ENCODE results near the gene CLCN4.

CLCN4 gene

DNA sequence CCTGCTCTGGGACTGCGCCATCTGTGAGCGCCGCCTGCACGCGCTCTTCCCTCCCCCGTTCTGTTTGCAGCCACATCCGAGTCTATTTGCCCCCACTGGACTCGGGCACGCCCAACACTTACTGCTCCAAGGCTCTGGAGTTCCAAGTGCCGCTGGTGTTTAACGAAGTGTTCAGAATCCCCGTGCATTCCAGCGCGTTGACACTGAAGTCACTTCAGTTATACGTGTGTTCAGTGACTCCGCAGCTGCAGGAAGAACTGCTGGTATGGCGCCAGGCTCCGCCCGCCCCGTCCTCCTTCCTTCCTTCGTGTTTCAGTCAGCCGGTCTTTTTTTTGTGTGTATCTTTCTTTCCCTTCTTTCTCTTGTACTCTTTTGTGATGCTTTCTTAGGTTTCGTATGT, 30.7 kb upstream of the CLCN4 start:
- DNase-seq = no peak
- in situ Hi-C loops (cut with HindIII; ENCODE audit: low pct_ligation_motif_present, low pct_unique_long_range_greater_than_20kb, low sequenced_read_pairs) = no loop called here

DNA sequence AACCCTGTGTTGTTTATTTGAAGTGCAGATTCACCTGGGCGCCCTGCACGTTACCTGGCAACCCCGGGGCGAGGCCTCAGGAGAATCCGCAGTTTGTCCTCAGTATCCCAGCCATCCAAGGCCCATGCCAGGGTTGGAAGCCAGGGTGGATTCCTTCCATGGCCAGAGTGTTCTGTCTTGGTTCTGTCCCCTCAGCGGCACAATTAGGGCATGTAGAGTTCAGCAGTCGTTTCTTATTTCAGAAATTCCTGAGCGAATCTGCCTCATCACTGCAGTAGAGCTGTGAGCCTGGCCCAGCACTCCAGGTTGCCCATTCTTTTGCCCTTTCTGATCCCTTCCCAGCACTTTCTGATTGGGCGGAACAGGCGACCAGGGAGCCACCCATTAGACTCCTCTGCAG, 29.9 kb upstream of the CLCN4 start:
- in situ Hi-C loops (cut with HindIII; ENCODE audit: low pct_ligation_motif_present, low pct_unique_long_range_greater_than_20kb, low sequenced_read_pairs) = no loop called here
- DNase-seq = no peak

- DNase-seq = no peak
- in situ Hi-C loops (cut with HindIII; ENCODE audit: low pct_ligation_motif_present, low pct_unique_long_range_greater_than_20kb, low sequenced_read_pairs) = no loop called here
Measured at GRCh38 chrX:10128386-10128785, 28.4 kb upstream of the CLCN4 start.

DNA sequence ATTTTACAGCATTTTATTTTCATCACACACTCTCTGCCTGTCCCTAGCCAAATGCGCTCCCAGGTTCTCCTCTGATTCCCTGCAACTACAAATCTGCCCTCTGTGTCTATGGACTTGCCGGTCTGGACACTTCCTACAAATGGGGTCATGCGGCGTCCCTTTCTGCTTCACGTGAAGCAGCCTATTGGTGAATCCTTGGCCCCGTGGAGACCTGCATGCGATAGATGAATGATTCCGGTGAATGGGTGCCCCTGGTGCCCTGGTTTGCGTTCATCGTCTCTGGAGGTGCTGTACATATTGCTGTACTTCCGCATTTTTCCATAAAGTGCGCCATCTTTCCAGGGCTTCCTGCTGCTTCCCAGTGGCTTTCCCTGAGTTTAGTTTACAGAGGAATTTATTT, 27.5 kb upstream of the CLCN4 start:
- DNase-seq = no peak
- in situ Hi-C loops (cut with HindIII; ENCODE audit: low pct_ligation_motif_present, low pct_unique_long_range_greater_than_20kb, low sequenced_read_pairs) = no loop called here

DNA sequence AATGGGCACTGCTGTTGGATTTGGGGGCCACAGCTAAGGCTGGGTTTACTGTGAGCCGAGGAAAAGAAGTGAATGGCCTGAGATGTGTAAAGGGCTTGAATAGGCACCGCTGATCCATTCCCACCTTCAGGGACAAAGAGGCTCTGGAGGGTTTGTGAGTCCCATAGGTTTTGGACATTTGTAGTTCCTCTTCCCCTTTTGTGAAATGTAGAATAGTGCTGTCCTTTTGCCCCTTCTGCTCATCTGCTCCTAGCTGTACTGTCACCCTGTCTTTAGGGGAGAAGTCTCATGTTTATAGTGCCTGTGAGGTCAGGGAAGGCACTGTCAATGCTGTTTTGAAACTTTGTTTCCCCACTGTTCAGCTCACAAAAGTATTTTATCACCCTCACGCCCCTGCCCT, 26.4 kb upstream of the CLCN4 start:
- DNase-seq = no peak
- in situ Hi-C loops (cut with HindIII; ENCODE audit: low pct_ligation_motif_present, low pct_unique_long_range_greater_than_20kb, low sequenced_read_pairs) = no loop called here

DNA sequence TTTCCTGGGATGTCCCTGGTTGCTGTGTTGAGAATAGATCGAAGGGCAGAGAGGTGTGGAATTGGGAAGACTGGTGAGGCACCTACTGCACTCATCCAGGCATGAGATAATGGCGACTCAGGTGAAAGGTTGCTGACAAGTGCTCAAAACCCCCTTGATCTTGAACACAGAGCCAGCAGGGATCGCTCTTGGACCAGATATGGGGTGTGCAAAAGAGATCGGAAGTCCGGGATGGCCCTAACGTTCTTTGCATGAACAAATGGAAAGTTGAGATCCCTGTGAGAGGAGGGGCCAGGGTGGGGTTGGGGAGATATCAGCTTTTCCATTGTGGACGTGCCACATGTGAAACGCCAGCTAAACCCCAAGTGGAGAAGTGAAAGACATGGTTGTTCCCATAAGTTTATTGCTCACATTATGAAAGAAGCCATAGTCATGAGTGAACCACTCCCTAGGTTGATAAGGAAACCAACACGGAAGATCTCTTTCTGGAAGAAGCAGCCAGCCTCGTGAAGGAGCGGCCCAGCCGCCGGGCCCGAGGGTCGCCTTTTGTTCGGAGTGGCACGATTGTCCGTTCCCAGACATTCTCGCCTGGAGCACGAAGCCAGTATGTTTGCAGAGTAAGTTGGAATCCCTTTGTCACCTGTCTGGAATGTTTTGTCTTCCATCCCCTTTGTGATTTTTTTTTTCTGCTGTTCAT, 22.6 kb upstream of the CLCN4 start:
- in situ Hi-C loops (cut with HindIII; ENCODE audit: low pct_ligation_motif_present, low pct_unique_long_range_greater_than_20kb, low sequenced_read_pairs) = no loop called here
- no peak for DNase-seq

GRCh38 chrX:10134921-10135320, 21.9 kb upstream of the CLCN4 start:
- in situ Hi-C loops (cut with HindIII; ENCODE audit: low pct_ligation_motif_present, low pct_unique_long_range_greater_than_20kb, low sequenced_read_pairs) = no loop called here
- DNase-seq = no peak

DNA sequence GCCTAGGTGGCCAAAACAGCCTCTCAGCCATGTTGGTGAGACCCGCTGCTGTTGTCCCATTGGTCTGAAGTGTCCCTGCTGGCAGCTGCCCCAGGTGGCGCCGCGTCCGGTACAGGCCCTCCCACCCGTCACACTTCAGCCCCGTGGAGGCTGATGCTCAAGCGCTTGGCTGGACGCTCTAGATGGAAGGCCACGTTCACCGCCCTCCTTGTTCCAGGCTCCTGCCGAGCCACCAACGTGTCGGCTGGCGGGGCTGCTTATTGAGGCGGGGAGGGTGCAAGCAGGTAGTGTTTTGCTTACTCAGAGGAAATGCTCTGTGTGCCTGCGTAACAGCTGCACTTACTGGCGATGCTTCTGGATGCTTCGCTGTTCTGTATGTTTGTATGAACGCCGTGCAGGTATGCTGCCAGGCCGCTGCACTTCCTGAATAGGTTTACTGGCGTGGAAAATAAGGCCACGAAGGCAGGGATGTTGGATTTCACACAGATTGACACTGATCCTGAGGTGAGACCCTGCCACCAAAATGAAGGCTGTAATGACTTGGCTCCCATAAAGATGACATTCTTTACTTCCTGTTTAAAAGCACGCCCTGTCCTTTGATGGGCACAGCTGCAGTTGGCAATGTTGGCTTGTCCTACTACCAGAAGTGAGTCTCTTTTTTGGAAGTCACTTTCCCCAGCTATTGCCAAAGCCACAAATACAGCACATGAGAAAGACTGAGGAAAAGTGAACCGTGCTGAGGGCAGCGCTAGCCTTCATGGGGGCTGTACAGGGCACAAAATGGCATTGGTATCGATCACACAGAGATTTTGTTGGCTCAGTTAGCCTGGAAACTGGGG, 21.0 kb upstream of the CLCN4 start:
- in situ Hi-C loops (cut with HindIII; ENCODE audit: low pct_ligation_motif_present, low pct_unique_long_range_greater_than_20kb, low sequenced_read_pairs) = no loop called here

GRCh38 chrX:10138726-10139125, 18.0 kb upstream of the CLCN4 start:
- no peak for DNase-seq
- in situ Hi-C loops (cut with HindIII; ENCODE audit: low pct_ligation_motif_present, low pct_unique_long_range_greater_than_20kb, low sequenced_read_pairs) = no loop called here

More for the DNA sequence above, 21.0 kb upstream of the CLCN4 start:
- DNase-seq = no peak

DNA sequence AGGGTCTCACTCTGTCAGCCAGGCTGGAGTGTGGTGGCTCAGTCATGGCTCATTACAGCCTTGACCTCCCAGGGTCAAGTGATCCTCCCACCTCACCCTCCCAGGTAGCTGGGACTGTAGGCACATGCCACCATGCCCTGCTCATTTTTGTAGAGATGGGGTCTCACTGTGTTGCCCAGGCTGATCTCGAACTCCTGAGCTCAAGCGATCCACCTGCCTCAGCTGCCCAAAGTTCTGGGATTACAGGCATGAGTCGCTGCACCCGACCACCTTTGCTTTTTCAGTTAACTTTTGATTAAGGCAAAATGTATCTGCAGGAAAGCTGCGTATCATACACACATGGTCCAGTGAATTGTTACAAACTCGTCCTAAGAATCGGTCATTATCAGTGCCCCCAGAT, 16.5 kb upstream of the CLCN4 start:
- no peak for DNase-seq
- in situ Hi-C loops (cut with HindIII; ENCODE audit: low pct_ligation_motif_present, low pct_unique_long_range_greater_than_20kb, low sequenced_read_pairs) = no loop called here

GRCh38 chrX:10142041-10142599, 14.7 kb upstream of the CLCN4 start:
- in situ Hi-C loops (cut with HindIII; ENCODE audit: low pct_ligation_motif_present, low pct_unique_long_range_greater_than_20kb, low sequenced_read_pairs) = no loop called here
- no peak for DNase-seq

DNA sequence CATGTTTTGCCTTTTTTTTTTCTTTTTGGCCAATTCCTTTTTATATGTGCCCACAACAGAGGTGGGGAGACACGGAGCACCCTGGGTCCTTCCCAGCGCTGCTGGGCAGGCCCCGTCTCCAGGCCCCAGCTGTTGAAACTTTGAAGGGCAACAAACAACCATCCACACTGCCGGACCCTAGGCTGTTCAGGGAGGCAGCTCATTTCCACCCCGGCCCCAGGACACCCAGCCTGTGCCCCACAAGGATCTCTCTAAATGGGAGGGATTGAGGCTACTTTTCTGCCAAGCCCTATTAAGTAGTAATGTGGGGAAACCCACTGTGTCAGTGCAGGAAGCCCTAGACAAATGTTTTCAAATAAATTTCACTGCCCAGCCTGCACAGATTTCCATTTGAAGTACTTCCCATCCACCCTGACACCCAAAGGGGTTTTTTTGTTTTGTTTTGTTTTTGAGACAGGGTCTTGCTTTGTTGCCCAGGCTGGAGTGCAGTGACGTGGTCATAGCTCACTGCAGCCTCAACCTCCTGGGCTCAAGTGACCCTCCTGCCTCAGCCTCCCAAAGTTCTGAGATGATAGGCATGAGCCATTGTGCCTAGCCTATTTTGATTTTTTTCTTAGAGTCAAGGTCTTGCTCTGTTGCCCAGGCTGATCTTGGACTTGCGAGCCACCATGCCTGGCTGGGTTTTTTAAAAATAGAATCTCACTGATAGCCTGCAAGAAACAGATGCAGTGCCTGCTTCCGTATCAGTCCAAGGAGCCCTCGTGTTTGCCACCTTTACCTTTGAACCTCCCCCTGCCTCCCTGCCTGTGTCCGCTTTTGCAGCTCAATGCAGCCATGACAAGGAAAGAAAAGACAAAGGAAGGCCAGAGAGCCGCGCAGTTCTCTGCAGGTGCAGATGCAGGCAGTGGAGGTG, 13.4 kb upstream of the CLCN4 start:
- in situ Hi-C loops (cut with HindIII; ENCODE audit: low pct_ligation_motif_present, low pct_unique_long_range_greater_than_20kb, low sequenced_read_pairs) = no loop called here
- no peak for DNase-seq

- in situ Hi-C loops (cut with HindIII; ENCODE audit: low pct_ligation_motif_present, low pct_unique_long_range_greater_than_20kb, low sequenced_read_pairs) = no loop called here
- DNase-seq = no peak
Measured at GRCh38 chrX:10146346-10146745, 10.4 kb upstream of the CLCN4 start.

- in situ Hi-C loops (cut with HindIII; ENCODE audit: low pct_ligation_motif_present, low pct_unique_long_range_greater_than_20kb, low sequenced_read_pairs) = no loop called here
- DNase-seq = no peak
Measured at GRCh38 chrX:10152086-10152485, 4.7 kb upstream of the CLCN4 start.

DNA sequence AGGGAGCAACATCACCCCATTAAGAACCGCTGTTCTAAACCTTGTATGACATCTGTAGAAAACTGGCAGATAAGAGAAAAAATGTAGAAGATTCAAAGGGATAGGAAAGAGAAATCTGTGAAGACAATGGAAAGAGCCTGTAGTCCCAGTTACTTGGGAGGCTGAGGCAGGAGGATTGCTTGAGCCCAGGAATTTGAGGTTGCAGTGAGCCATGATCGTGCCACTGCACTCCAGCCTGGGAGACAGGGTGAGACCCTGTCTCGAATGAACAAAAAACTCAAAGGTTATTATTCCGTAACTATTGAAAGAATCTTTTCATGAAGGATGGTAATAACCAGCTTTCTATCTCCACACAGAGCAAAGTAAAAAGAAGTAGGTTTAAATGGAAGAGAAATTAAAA, 1.6 kb upstream of the CLCN4 start:
- in situ Hi-C loops (cut with HindIII; ENCODE audit: low pct_ligation_motif_present, low pct_unique_long_range_greater_than_20kb, low sequenced_read_pairs) = no loop called here
- DNase-seq = no peak

DNA sequence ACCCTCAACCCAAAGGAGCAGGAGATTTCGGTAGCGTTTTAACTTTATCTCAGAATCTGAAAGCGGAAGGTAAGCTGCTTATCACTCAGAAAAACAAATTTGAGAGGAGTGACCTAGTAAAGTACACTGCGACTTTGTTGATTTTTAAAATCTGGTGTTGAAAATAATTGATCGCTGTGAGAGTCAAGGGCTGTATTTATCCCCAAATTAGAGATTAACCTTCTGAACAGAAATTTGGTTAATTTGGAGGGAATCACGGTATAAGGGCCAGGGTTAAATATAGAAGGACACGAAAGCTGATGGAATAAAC, 212 bp downstream of the CLCN4 start:
- no peak for DNase-seq
- in situ Hi-C loops (cut with HindIII; ENCODE audit: low pct_ligation_motif_present, low pct_unique_long_range_greater_than_20kb, low sequenced_read_pairs) = no loop called here

DNA sequence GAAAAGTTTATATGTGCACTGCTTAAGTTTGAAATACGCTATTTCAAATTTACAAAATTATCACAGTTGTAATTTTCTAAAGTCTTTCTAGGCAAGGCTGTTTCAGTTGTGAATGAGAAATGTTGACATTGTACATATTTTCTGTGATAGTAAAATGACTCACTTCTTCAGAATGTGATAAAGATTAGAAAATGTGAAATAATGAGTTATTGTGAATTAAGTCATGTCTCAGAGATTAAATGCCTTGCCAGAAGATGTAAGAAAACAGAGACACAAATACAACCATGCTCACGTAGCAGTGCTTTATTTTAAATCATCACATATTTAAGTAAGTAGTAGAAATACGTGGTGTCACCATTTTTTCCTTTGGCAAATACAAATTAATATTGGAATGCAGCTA, 768 bp downstream of the CLCN4 start:
- in situ Hi-C loops (cut with HindIII; ENCODE audit: low pct_ligation_motif_present, low pct_unique_long_range_greater_than_20kb, low sequenced_read_pairs) = no loop called here

GRCh38 chrX:10158279-10159144, 1.7 kb downstream of the CLCN4 start:
- no peak for DNase-seq
- in situ Hi-C loops (cut with HindIII; ENCODE audit: low pct_ligation_motif_present, low pct_unique_long_range_greater_than_20kb, low sequenced_read_pairs) = no loop called here

More for the DNA sequence above, 768 bp downstream of the CLCN4 start:
- no peak for DNase-seq
